Ishikawa (cell line): ENCODE measurements around the gene TMEM212.

Source experiments
- CEBPB ChIP-seq: IDR thresholded peaks from 2 replicates; pipeline ENCODE4 v1.6.1; 2012
- CREB1 ChIP-seq: IDR thresholded peaks from 2 replicates; pipeline ENCODE4 v1.6.1; 2012; ENCODE audit warnings: low read depth
- EGR1 ChIP-seq: IDR thresholded peaks from 2 replicates; pipeline ENCODE4 v1.6.1; 2012
- EP300 ChIP-seq: IDR thresholded peaks from 2 replicates; pipeline ENCODE4 v1.6.1; 2012; ENCODE audit warnings: borderline replicate concordance
- RAD21 ChIP-seq: IDR thresholded peaks from 2 replicates; pipeline ENCODE4 v1.6.1; 2012; ENCODE audit warnings: low read depth
- YY1 ChIP-seq: IDR thresholded peaks from 2 replicates; pipeline ENCODE4 v1.6.1; 2012; ENCODE audit warnings: low read depth
- TF ChIP-seq, protein P1 (sequence below): IDR thresholded peaks from 2 replicates; pipeline ENCODE4 v1.6.1; 2012
- TF ChIP-seq, protein P2 (sequence below): IDR thresholded peaks from 2 replicates; pipeline ENCODE4 v1.6.1; 2012; ENCODE audit warnings: low read depth, mild to moderate bottlenecking

DNA sequence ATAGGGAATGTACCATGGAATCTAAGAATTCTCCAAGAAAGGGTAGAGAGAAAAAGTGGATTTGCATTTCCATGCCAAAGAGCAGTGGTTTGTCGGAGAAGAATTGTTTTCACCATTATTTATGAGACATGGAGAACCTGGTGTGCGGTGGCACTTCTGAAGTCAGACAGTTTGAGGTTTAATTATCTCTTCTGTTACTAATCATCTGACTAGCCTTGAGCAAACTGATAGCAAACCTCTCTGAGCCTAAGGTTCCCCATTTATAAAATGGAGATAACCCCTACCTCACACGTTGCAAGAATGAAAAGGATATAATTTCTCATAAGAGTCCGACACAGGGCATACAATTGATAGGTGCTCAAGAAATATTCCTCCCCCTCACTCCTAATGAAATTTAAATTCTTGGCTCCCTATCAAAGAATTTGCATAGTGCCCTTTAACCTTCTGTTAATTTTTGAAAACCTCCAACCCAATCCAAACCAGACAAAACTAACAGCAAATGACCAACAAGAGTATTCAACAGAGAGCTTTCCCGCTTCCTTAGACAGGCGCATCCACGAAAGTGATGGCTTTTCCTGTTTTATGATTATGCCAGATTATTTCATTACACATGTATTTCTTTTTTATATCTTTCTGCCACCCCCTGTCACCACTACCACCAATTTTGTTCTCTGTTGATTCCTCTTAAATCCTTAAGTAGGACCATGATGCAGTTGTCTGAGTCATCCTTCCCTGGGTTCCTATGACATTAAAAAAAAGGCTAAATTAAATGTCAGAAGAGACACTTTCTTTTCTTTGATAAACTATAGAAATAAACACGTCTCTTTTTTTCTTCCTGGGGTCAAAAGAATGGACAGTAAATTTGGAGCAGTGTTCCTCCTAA is 28.5 kb downstream of the TMEM212 start:
- TF ChIP-seq, protein P1, sequence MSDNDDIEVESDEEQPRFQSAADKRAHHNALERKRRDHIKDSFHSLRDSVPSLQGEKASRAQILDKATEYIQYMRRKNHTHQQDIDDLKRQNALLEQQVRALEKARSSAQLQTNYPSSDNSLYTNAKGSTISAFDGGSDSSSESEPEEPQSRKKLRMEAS = no peak
- TF ChIP-seq EP300 (no peak), EGR1 (no peak), CREB1 (no peak), YY1 (no peak), CEBPB (no peak), RAD21 (no peak)
- TF ChIP-seq, protein P2, sequence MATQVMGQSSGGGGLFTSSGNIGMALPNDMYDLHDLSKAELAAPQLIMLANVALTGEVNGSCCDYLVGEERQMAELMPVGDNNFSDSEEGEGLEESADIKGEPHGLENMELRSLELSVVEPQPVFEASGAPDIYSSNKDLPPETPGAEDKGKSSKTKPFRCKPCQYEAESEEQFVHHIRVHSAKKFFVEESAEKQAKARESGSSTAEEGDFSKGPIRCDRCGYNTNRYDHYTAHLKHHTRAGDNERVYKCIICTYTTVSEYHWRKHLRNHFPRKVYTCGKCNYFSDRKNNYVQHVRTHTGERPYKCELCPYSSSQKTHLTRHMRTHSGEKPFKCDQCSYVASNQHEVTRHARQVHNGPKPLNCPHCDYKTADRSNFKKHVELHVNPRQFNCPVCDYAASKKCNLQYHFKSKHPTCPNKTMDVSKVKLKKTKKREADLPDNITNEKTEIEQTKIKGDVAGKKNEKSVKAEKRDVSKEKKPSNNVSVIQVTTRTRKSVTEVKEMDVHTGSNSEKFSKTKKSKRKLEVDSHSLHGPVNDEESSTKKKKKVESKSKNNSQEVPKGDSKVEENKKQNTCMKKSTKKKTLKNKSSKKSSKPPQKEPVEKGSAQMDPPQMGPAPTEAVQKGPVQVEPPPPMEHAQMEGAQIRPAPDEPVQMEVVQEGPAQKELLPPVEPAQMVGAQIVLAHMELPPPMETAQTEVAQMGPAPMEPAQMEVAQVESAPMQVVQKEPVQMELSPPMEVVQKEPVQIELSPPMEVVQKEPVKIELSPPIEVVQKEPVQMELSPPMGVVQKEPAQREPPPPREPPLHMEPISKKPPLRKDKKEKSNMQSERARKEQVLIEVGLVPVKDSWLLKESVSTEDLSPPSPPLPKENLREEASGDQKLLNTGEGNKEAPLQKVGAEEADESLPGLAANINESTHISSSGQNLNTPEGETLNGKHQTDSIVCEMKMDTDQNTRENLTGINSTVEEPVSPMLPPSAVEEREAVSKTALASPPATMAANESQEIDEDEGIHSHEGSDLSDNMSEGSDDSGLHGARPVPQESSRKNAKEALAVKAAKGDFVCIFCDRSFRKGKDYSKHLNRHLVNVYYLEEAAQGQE = no peak
